Lung (tissue), 12 donors: ENCODE data around the gene POLR1E. TPM values are rescaled to one million over a fixed set of nuclear protein-coding genes. Genes with fewer than 3 reads are reported as not detected.

Experiments used
- ATAC-seq: fragments of 200-7000 bp; cut with Tn5 transposase; one replicate; pipeline ENCODE4 v1.9.1; 2020; ENCODE audit warnings: moderate number of reproducible peaks; ENCODE audit not compliant: insufficient read depth, low FRiP score
- DNase-seq, 3 donors: peaks; one replicate each; pipeline ENCODE4 v3.0.0-alpha.2; 2013 to 2017
- H3K27ac ChIP-seq, 2 donors: one replicate each; pipeline ENCODE4 v1.5.1; 2013; ENCODE audit warnings: mild to moderate bottlenecking in 2 of 2, moderate library complexity in 2 of 2, control low read depth in 1 of 2, inconsistent platforms in 1 of 2, low read depth in 1 of 2, low read length in 1 of 2
- H3K27me3 ChIP-seq, 3 donors: one replicate each; pipeline ENCODE4 v1.5.1; 2013; ENCODE audit warnings: low read length in 2 of 3; ENCODE audit not compliant: control insufficient read depth in 3 of 3, insufficient read depth in 3 of 3
- H3K36me3 ChIP-seq, 4 donors: one replicate each; pipeline ENCODE4 v1.5.1; 2013; ENCODE audit warnings: low read length in 4 of 4, mild to moderate bottlenecking in 1 of 4, moderate library complexity in 1 of 4; ENCODE audit not compliant: control insufficient read depth in 4 of 4, insufficient read depth in 4 of 4
- H3K4me1 ChIP-seq, 5 donors: one replicate each; pipeline ENCODE4 v1.5.1; 2013; ENCODE audit warnings: low read length in 5 of 5, mild to moderate bottlenecking in 2 of 5, moderate library complexity in 1 of 5; ENCODE audit not compliant: control insufficient read depth in 5 of 5, insufficient read depth in 5 of 5
- H3K4me3 ChIP-seq: one replicate; pipeline ENCODE4 v1.5.1; 2013; ENCODE audit warnings: mild to moderate bottlenecking, control low read depth, moderate library complexity
- H3K9ac ChIP-seq, 2 donors: one replicate each; pipeline ENCODE4 v1.5.1; 2013; ENCODE audit warnings: low read length in 2 of 2, control low read depth in 1 of 2; ENCODE audit not compliant: insufficient read depth in 1 of 2
- H3K9me3 ChIP-seq, 4 donors: one replicate each; pipeline ENCODE4 v1.5.1; 2013; ENCODE audit warnings: low read length in 3 of 4, mild to moderate bottlenecking in 1 of 4, moderate library complexity in 1 of 4; ENCODE audit not compliant: control insufficient read depth in 4 of 4, insufficient read depth in 3 of 4
- CTCF ChIP-seq: IDR thresholded peaks from 2 replicates; pipeline ENCODE4 v1.5.1; 2012; ENCODE audit warnings: mild to moderate bottlenecking; ENCODE audit errors: control extremely low read depth, extremely low read depth
- WGBS, 2 donors: extraction: QIAGEN DNeasy Blood & Tissue Kit; methylation state at CpG; one replicate each; pipeline ENCODE4 v1.1.7; 2013; 5-methylcytosine and 5-hydroxymethylcytosine counted together
- polyA plus RNA-seq, 2 donors: library from polyadenylated mRNA; stranded (reverse); fragments of 200-250 nt; gene quantifications; one replicate each; pipeline ENCODE4 v1.2.1, GENCODE V29; 2013
- total RNA-seq, 2 donors: library from RNA; depleted of rRNA in 1 of 2; stranded (reverse); fragments of >200 nt in 1 of 2; gene quantifications; one replicate each; pipeline ENCODE4 v1.2.1, GENCODE V29; 2014 to 2021
- donor health status: control.
- donor health status: control.
- donor health status: Bipolar disorder and iron deficiency.
- donor health status: healthy.
- donor health status: DM: yes; HTN: yes; CAD: no.

Gene POLR1E
- total and polyA plus RNA-seq, 4 donors, result 14.1 to 19.9 (median 18.1) TPM

- no peak overlapping the region for H3K27ac ChIP-seq
- no peak for DNase-seq
- H3K9ac ChIP-seq, result no peak overlapping the region
- ATAC-seq, result no peak
- H3K27me3 ChIP-seq, result no peaks in the 10 kb centered on the region
- TF ChIP-seq CTCF, result no peak
- H3K9me3 ChIP-seq, result no peaks in the 10 kb centered on the region
- H3K4me3 ChIP-seq, result no peak overlapping the region
- peaks cover 0 to 1% (median 0%) of the 10 kb centered on the region in 5 donors for H3K4me1 ChIP-seq
- WGBS, 2 donors, result 98% methylated on average over 5 of the region's 5 CpGs
- H3K36me3 ChIP-seq, result peaks cover 12 to 33% (median 29%) of the 10 kb centered on the region in 4 donors
Measured at GRCh38 chr9:37443566-37443965, 42.2 kb upstream of the POLR1E start.

- WGBS, 2 donors, result 50 to 64% methylated on average over 2 of the region's 2 CpGs
- Histone ChIP-seq H3K27me3 (no peaks in the 10 kb centered on the region), H3K4me3 (no peak overlapping the region), H3K9me3 (no peaks in the 10 kb centered on the region), H3K4me1 (no peaks in the 10 kb centered on the region), H3K36me3 (peaks cover 4 to 33% (median 26%) of the 10 kb centered on the region in 4 donors), H3K27ac (no peak overlapping the region), H3K9ac (no peak overlapping the region)
- no peak for TF ChIP-seq CTCF
- DNase-seq, result no peak
- ATAC-seq, result no peak
Measured at GRCh38 chr9:37444890-37445289, 40.9 kb upstream of the POLR1E start.

GRCh38 chr9:37445832-37446231 is 39.9 kb upstream of the POLR1E start:
- 90 to 98% methylated on average over 6 of the region's 6 CpGs for WGBS, 2 donors
- ATAC-seq (no peak), DNase-seq (no peak)
- Histone ChIP-seq H3K4me3 (no peak overlapping the region), H3K36me3 (peaks cover 0 to 29% (median 22%) of the 10 kb centered on the region in 4 donors), H3K27ac (no peak overlapping the region), H3K9ac (no peak overlapping the region), H3K27me3 (no peaks in the 10 kb centered on the region), H3K4me1 (no peaks in the 10 kb centered on the region), H3K9me3 (no peaks in the 10 kb centered on the region)
- no peak for TF ChIP-seq CTCF

DNA sequence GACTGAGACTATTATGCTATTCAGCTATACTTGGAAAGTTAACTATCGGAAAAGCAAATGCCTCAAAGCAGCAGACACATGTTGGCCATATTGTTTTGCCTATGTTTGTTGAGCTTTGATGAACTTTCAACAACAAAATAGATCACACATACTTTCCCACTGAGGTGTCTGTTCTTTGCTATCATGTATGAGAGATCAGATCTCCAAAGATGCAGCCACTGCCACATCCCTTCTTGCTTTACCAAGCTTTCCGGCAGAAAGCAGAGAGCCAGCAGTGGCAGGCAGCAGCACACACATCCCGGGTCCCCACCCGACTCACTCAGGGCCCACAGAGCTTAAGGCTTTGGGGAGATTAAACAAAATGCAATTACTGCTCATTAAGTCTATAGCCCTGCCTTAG is 39.3 kb upstream of the POLR1E start:
- WGBS, 2 donors, result 91 to 94% methylated on average over 4 of the region's 4 CpGs
- ATAC-seq (no peak), DNase-seq (no peak)
- Histone ChIP-seq H3K27ac (no peak overlapping the region), H3K4me1 (no peaks in the 10 kb centered on the region), H3K9me3 (no peaks in the 10 kb centered on the region), H3K4me3 (no peak overlapping the region), H3K27me3 (no peaks in the 10 kb centered on the region), H3K9ac (no peak overlapping the region), H3K36me3 (peaks cover 0 to 24% (median 16%) of the 10 kb centered on the region in 4 donors)
- TF ChIP-seq CTCF, result no peak
